Measurements from ENCODE around the gene CFHR5. TPM values are rescaled to one million over a fixed set of nuclear protein-coding genes. Genes with fewer than 3 reads are reported as not detected.

The CFHR5 gene
- total RNA-seq, 1 experiment from 2014 or later = not detected

Small RNA genes within 50 kb of the gene (small RNA-seq; reads per million reads assigned to genes)
- gene AL139418.1 = 0 reads per million in 2 experiments

Other genes with a start within 250 kb of the CFHR5 start
- not detected in 2 replicates for gene CFHR3, start 202.7 kb upstream of the CFHR5 start, total RNA-seq (2014; rRNA removed; shearing (Covaris generic))
- gene CFHR1, start 157.8 kb upstream of the CFHR5 start, total RNA-seq (2014; rRNA removed; shearing (Covaris generic)) = not detected in 2 replicates
- 0.11 TPM in 1 of 2 replicates, not detected in the other for gene CFHR4, start 89.5 kb upstream of the CFHR5 start, total RNA-seq (2014; rRNA removed; shearing (Covaris generic))
- gene CFHR2, start 33.8 kb upstream of the CFHR5 start, total RNA-seq (2014; rRNA removed; shearing (Covaris generic)) = not detected in 2 replicates
- gene F13B, start 89.7 kb downstream of the CFHR5 start, total RNA-seq (2014; rRNA removed; shearing (Covaris generic)) = not detected in 2 replicates
- 20.7 and 20.9 TPM in 2 replicates for gene ASPM, start 169.1 kb downstream of the CFHR5 start, total RNA-seq (2014; rRNA removed; shearing (Covaris generic))
- gene ZBTB41, start 223.7 kb downstream of the CFHR5 start, total RNA-seq (2014; rRNA removed; shearing (Covaris generic)) = 16.7 and 17.0 TPM in 2 replicates

Data from SK-MEL-5 (cell line).